Endothelial cell of umbilical vein (primary cell): Measurements from ENCODE around the gene SMIM21. TPM values are rescaled to one million over a fixed set of nuclear protein-coding genes. Genes with fewer than 3 reads are reported as not detected.

Experiments
- BruUV-seq: library from RNA; stranded (reverse); fragments of 400-500 nt; replicated peaks from 2 replicates; lab custom pipeline; 2021; lab: Mats Ljungman, UMichigan
- CTCF ChIA-PET: fragments of 300-600, 350-600 bp; sonication (Branson Sonifier 250); formaldehyde crosslinking; loops from one replicate; lab custom pipeline; 2021; ENCODE audit warnings: antibody characterized with exemption, inconsistent platforms; lab: Charles Lee
- POLR2A ChIA-PET: fragments of 300-600, 350-600 bp; sonication (Branson Sonifier 250); formaldehyde crosslinking; loops from one replicate; lab custom pipeline; 2021; ENCODE audit warnings: antibody characterized with exemption, inconsistent platforms; lab: Charles Lee
- DNase-seq: peaks from one replicate; pipeline ENCODE4 v3.0.0-alpha.2; 2011; ENCODE audit warnings: low read depth, low spot score
- FAIRE-seq: peaks from 2 replicates; lab custom pipeline; 2011; peaks lifted over from hg19 to GRCh38; lab: Jason Lieb, UNC
- H2AFZ ChIP-seq: 2 replicates; pipeline ENCODE4 v1.6.0; 2012; ENCODE audit warnings: low read depth, low read length, control low read depth, inconsistent platforms
- H3K27ac ChIP-seq: 2 replicates; pipeline ENCODE4 v1.5.1; 2011; ENCODE audit warnings: low read depth, mild to moderate bottlenecking, control low read depth, low read length, moderate library complexity; ENCODE audit not compliant: insufficient read depth
- H3K27me3 ChIP-seq, 2 experiments: 2 replicates each; pipeline versions ENCODE4 v1.6.0 to v1.6.1; 2011; ENCODE audit warnings: low read length in 2 of 2, mixed read lengths in 1 of 2; ENCODE audit not compliant: control insufficient read depth in 2 of 2, insufficient read depth in 2 of 2
- H3K36me3 ChIP-seq, 2 experiments: 2 replicates in 1 of 2; 3 replicates in 1 of 2; pipeline ENCODE4 v1.5.1; 2011; ENCODE audit warnings: low read length in 2 of 2, mild to moderate bottlenecking in 1 of 2, moderate library complexity in 1 of 2; ENCODE audit not compliant: control insufficient read depth in 2 of 2, insufficient read depth in 2 of 2; ENCODE audit errors: extremely low read depth in 1 of 2
- H3K4me1 ChIP-seq: 3 replicates; pipeline ENCODE4 v1.5.1; 2011; ENCODE audit warnings: mild to moderate bottlenecking, low read length; ENCODE audit not compliant: control insufficient read depth, insufficient read depth; ENCODE audit errors: extremely low read depth
- H3K4me2 ChIP-seq: 2 replicates; pipeline ENCODE4 v1.6.1; 2011; ENCODE audit warnings: low read length, control low read depth, mixed read lengths; ENCODE audit not compliant: insufficient read depth
- H3K4me3 ChIP-seq, 3 experiments: fragments of 200-600 bp in 1 of 3; sonication (generic), shearing (Covaris generic) in 1 of 3; replicated peaks in 1 of 3; 2 replicates each; pipeline ENCODE4 v1.5.1; 2011 to 2016; ENCODE audit warnings: control low read depth in 3 of 3, low read length in 3 of 3, mild to moderate bottlenecking in 2 of 3, inconsistent platforms in 1 of 3, low read depth in 1 of 3, moderate library complexity in 1 of 3; ENCODE audit not compliant: insufficient read depth in 1 of 3
- H3K79me2 ChIP-seq: 2 replicates; pipeline ENCODE4 v1.6.0; 2012; ENCODE audit warnings: low read length, inconsistent platforms; ENCODE audit not compliant: control insufficient read depth, insufficient read depth
- H3K9ac ChIP-seq: replicated peaks from 2 replicates; pipeline ENCODE3; 2011; ENCODE audit warnings: low read length, control low read depth; ENCODE audit not compliant: insufficient read depth; ENCODE audit errors: extremely low read depth
- H3K9me1 ChIP-seq: replicated peaks from 3 replicates; pipeline ENCODE4 v1.6.0; 2011; ENCODE audit warnings: mild to moderate bottlenecking, low read length; ENCODE audit not compliant: control insufficient read depth, insufficient read depth; ENCODE audit errors: extremely low read depth
- H3K9me3 ChIP-seq: replicated peaks from 2 replicates; pipeline ENCODE4 v1.5.1; 2012; ENCODE audit warnings: low read length, inconsistent platforms; ENCODE audit not compliant: control insufficient read depth, insufficient read depth
- H4K20me1 ChIP-seq: replicated peaks from 2 replicates; pipeline ENCODE3; 2011; ENCODE audit warnings: mild to moderate bottlenecking, low read length; ENCODE audit not compliant: control insufficient read depth, insufficient read depth; ENCODE audit errors: extremely low read depth
- CTCF ChIP-seq, 2 donors: IDR thresholded peaks; 1 replicate in 1 of 2; 2 replicates in 1 of 2; pipeline ENCODE4 v1.5.1; 2011; ENCODE audit warnings: low read length in 2 of 2, mild to moderate bottlenecking in 2 of 2, moderate library complexity in 2 of 2, control low read depth in 1 of 2, inconsistent platforms in 1 of 2, low read depth in 1 of 2; ENCODE audit not compliant: insufficient read depth in 1 of 2; ENCODE audit errors: extremely low read depth in 1 of 2
- EZH2 ChIP-seq: IDR thresholded peaks from 2 replicates; pipeline ENCODE4 v1.6.1; 2012; ENCODE audit warnings: borderline replicate concordance, low read depth, mild to moderate bottlenecking, moderate library complexity, low read length, inconsistent platforms; ENCODE audit not compliant: severe bottlenecking
- FOS ChIP-seq: IDR thresholded peaks from 2 replicates; pipeline ENCODE4 v1.6.1; 2011; ENCODE audit warnings: mild to moderate bottlenecking, low read length, moderate library complexity, borderline replicate concordance; ENCODE audit not compliant: insufficient read depth
- GATA2 ChIP-seq: IDR thresholded peaks from 2 replicates; pipeline ENCODE4 v1.7.0; 2011; ENCODE audit warnings: low read depth, mild to moderate bottlenecking, moderate library complexity, mixed read lengths, low read length; ENCODE audit not compliant: insufficient read length, insufficient read depth
- JUN ChIP-seq: IDR thresholded peaks from 2 replicates; pipeline ENCODE4 v1.6.1; 2011; ENCODE audit warnings: borderline replicate concordance, low read depth; ENCODE audit not compliant: insufficient read length, insufficient read depth
- MAX ChIP-seq: IDR thresholded peaks from 2 replicates; pipeline ENCODE4 v1.6.1; 2011; ENCODE audit not compliant: insufficient read depth, insufficient read length
- MYC ChIP-seq: IDR thresholded peaks from one replicate; pipeline ENCODE4 v1.6.1; 2011; ENCODE audit warnings: mild to moderate bottlenecking, low read depth, low read length
- POLR2A ChIP-seq: IDR thresholded peaks from 2 replicates; pipeline ENCODE4 v1.6.1; 2012; ENCODE audit warnings: low read depth, mild to moderate bottlenecking, control low read depth, low read length
- POLR2AphosphoS5 ChIP-seq: IDR thresholded peaks from 2 replicates; pipeline ENCODE4 v1.6.1; 2012; ENCODE audit warnings: low read depth, mild to moderate bottlenecking, control low read depth, low read length, moderate library complexity; ENCODE audit not compliant: insufficient read depth
- dilution Hi-C: fragments of 300-500 bp; cut with MboI; formaldehyde crosslinking; loops from one replicate; pipeline ENCODE4 v1.15.0; 2019; ENCODE audit warnings: low sequenced_read_pairs; ENCODE audit not compliant: extremely low pct_ligation_motif_present
- intact Hi-C: fragments of 100-400 bp; cut with micrococcal nuclease; formaldehyde crosslinking; loops from one replicate; pipeline ENCODE4 v1.10.0; 2022
- polyA plus RNA-seq, 4 experiments: library from polyadenylated mRNA; depleted of rRNA in 3 of 4; stranded (reverse) in 3 of 4; unstranded in 1 of 4; fragments of >200 nt; gene quantifications; 2 replicates each; pipeline versions ENCODE4 v1.2.1 to v1.2.3, GENCODE V29; 2011 to 2012; ENCODE audit warnings: missing spikeins in 1 of 4
- total RNA-seq: library from RNA; stranded (reverse); gene quantifications from 2 replicates; pipeline ENCODE4 v1.2.3, GENCODE V29; 2021

The SMIM21 gene
- total and polyA plus RNA-seq, 2 donors (not counting 3 experiments of a cell fraction or from before 2014, with no cell fraction given) = not detected

GRCh38 chr18:75405351-75405750 lies 22.2 kb downstream of the SMIM21 start:
- H3K4me3 ChIP-seq = no peak overlapping the region
- no peaks in the 10 kb centered on the region for H3K4me1 ChIP-seq
- H3K4me2 ChIP-seq = no peak overlapping the region
- TF ChIP-seq POLR2AphosphoS5 = no peak
- no peak for TF ChIP-seq MYC
- no peak for TF ChIP-seq EZH2
- no peak for TF ChIP-seq MAX
- TF ChIP-seq POLR2A = no peak
- no peak for TF ChIP-seq GATA2
- TF ChIP-seq FOS = no peak
- no peak for TF ChIP-seq CTCF (IDR thresholded peaks at IDR 0.05; ENCODE audit: extremely low read depth in 1 of 2, insufficient read depth in 1 of 2, low read depth in 1 of 2, low read length in 2 of 2)
- TF ChIP-seq JUN = no peak
- no TSS peak for BruUV-seq
- no peak for FAIRE-seq
- CTCF ChIA-PET = no interaction called here
- H3K27me3 ChIP-seq = no peaks in the 10 kb centered on the region
- intact Hi-C loops = no loop called here
- H3K27ac ChIP-seq = no peak overlapping the region
- no peaks in the 10 kb centered on the region for H3K9me3 ChIP-seq
- POLR2A ChIA-PET = no interaction called here
- dilution Hi-C loops = no loop called here
- no peak overlapping the region for H2AFZ ChIP-seq
- no peaks in the 10 kb centered on the region for H3K79me2 ChIP-seq
- no peaks in the 10 kb centered on the region for H4K20me1 ChIP-seq
- no peak overlapping the region for H3K9ac ChIP-seq
- no peaks in the 10 kb centered on the region for H3K9me1 ChIP-seq
- no peaks in the 10 kb centered on the region for H3K36me3 ChIP-seq
- no peak for DNase-seq
